ENCODE measurements around the gene LAMB1. TPM values are rescaled to one million over a fixed set of nuclear protein-coding genes. Genes with fewer than 3 reads are reported as not detected.

LAMB1 gene
- total RNA-seq, 1 experiment from 2014 or later = 431 TPM

- ChIA-PET CTCF (interaction anchor here (0.6 to 0.9 kb wide), 4 partner anchors 13 to 499 kb away, joined by 3 to 6 read pairs (median 5); no protein-coding TSS in a partner anchor), POLR2A (interaction anchor here (1.0 to 1.4 kb wide), 3 partner anchors 12 to 50 kb away, joined by 6 to 13 read pairs (median 6); no protein-coding TSS in a partner anchor)
- peaks cover 54% of the 10 kb centered on the region for H3K4me1 Mint-ChIP-seq (ENCODE audit: low read depth, unreplicated experiment)
- H3K9me3 ChIP-seq = no peaks in the 10 kb centered on the region
- TF ChIP-seq CTCF (IDR thresholded peaks at IDR 0.05; ENCODE audit: insufficient read depth in 1 of 2, low read depth in 1 of 2, low read length in 1 of 2, severe bottlenecking in 1 of 2, unreplicated experiment in 1 of 2) = no peak
- intact Hi-C loops (cut with micrococcal nuclease; ENCODE audit: unreplicated experiment) = loop anchor here (2.0 to 5.0 kb wide), 3 partner anchors 49 to 194 kb away; partner anchors contain the start of gene LAMB1
- no peaks in the 10 kb centered on the region for H3K27me3 Mint-ChIP-seq (ENCODE audit: insufficient read depth, unreplicated experiment)
- H3K36me3 ChIP-seq (ENCODE audit: control insufficient read depth, insufficient read depth, low read length) = peaks cover 11% of the 10 kb centered on the region
- peaks cover 100% of the 10 kb centered on the region for H3K36me3 Mint-ChIP-seq (ENCODE audit: insufficient read depth, unreplicated experiment)
- H3K4me3 Mint-ChIP-seq (ENCODE audit: unreplicated experiment) = peak overlapping the region; percentile 61
- BruUV-seq (replicated peaks) = no TSS peak
- H3K4me1 ChIP-seq = peaks cover 76% of the 10 kb centered on the region
- DNase-seq = no peak
- no peak overlapping the region for H3K4me3 ChIP-seq (ENCODE audit: low read depth, low read length)
- H3K9me3 Mint-ChIP-seq (ENCODE audit: unreplicated experiment) = no peaks in the 10 kb centered on the region
- peak overlapping the region; percentile 85 for H3K27ac Mint-ChIP-seq (ENCODE audit: unreplicated experiment)
- H3K27me3 ChIP-seq (replicated peaks; ENCODE audit: control insufficient read depth, insufficient read depth, low read length) = no peaks in the 10 kb centered on the region
Observed at GRCh38 chr7:107953265-107953923, 49.6 kb downstream of the LAMB1 start.

GRCh38 chr7:107951896-107952295, 51.1 kb downstream of the LAMB1 start:
- no peak for TF ChIP-seq CTCF (IDR thresholded peaks at IDR 0.05; ENCODE audit: insufficient read depth in 1 of 2, low read depth in 1 of 2, low read length in 1 of 2, severe bottlenecking in 1 of 2, unreplicated experiment in 1 of 2)
- BruUV-seq (replicated peaks) = no TSS peak
- no peaks in the 10 kb centered on the region for H3K9me3 ChIP-seq
- no peaks in the 10 kb centered on the region for H3K27me3 ChIP-seq (replicated peaks; ENCODE audit: control insufficient read depth, insufficient read depth, low read length)
- peaks cover 100% of the 10 kb centered on the region for H3K36me3 Mint-ChIP-seq (ENCODE audit: insufficient read depth, unreplicated experiment)
- H3K27ac Mint-ChIP-seq (ENCODE audit: unreplicated experiment) = peak overlapping the region; percentile 85
- peaks cover 65% of the 10 kb centered on the region for H3K4me1 Mint-ChIP-seq (ENCODE audit: low read depth, unreplicated experiment)
- no peak for DNase-seq
- H3K4me3 ChIP-seq (ENCODE audit: low read depth, low read length) = no peak overlapping the region
- no peaks in the 10 kb centered on the region for H3K27me3 Mint-ChIP-seq (ENCODE audit: insufficient read depth, unreplicated experiment)
- H3K36me3 ChIP-seq (ENCODE audit: control insufficient read depth, insufficient read depth, low read length) = peaks cover 15% of the 10 kb centered on the region
- peaks cover 74% of the 10 kb centered on the region for H3K4me1 ChIP-seq
- peak overlapping the region; percentile 61 for H3K4me3 Mint-ChIP-seq (ENCODE audit: unreplicated experiment)
- POLR2A ChIA-PET = no interaction called here
- H3K9me3 Mint-ChIP-seq (ENCODE audit: unreplicated experiment) = no peaks in the 10 kb centered on the region
- intact Hi-C loops (cut with micrococcal nuclease; ENCODE audit: unreplicated experiment) = loop anchor here (2.0 to 5.0 kb wide), 3 partner anchors 50 to 195 kb away; partner anchors contain the start of gene LAMB1
- CTCF ChIA-PET = interaction anchor here (1.0 kb wide), 1 partner anchor 65 kb away, joined by 4 read pairs; no protein-coding TSS in a partner anchor

- BruUV-seq (replicated peaks) = no TSS peak
- Mint-ChIP-seq H3K27me3 (ENCODE audit: insufficient read depth, unreplicated experiment) (no peaks in the 10 kb centered on the region), H3K4me3 (ENCODE audit: unreplicated experiment) (peak overlapping the region; percentile 16), H3K27ac (ENCODE audit: unreplicated experiment) (peak overlapping the region; percentile 85), H3K9me3 (ENCODE audit: unreplicated experiment) (no peaks in the 10 kb centered on the region), H3K4me1 (ENCODE audit: low read depth, unreplicated experiment) (peaks cover 65% of the 10 kb centered on the region), H3K36me3 (ENCODE audit: insufficient read depth, unreplicated experiment) (peaks cover 100% of the 10 kb centered on the region)
- intact Hi-C loops (cut with micrococcal nuclease; ENCODE audit: unreplicated experiment) = loop anchor here (5.0 kb wide), 2 partner anchors 51 to 196 kb away; partner anchors contain the start of gene LAMB1
- ChIA-PET POLR2A (no interaction called here), CTCF (no interaction called here)
- no peak for DNase-seq
- Histone ChIP-seq H3K27me3 (replicated peaks; ENCODE audit: control insufficient read depth, insufficient read depth, low read length) (no peaks in the 10 kb centered on the region), H3K36me3 (ENCODE audit: control insufficient read depth, insufficient read depth, low read length) (peaks cover 15% of the 10 kb centered on the region), H3K9me3 (no peaks in the 10 kb centered on the region), H3K4me3 (ENCODE audit: low read depth, low read length) (no peak overlapping the region), H3K4me1 (peaks cover 74% of the 10 kb centered on the region)
- no peak for TF ChIP-seq CTCF (IDR thresholded peaks at IDR 0.05; ENCODE audit: insufficient read depth in 1 of 2, low read depth in 1 of 2, low read length in 1 of 2, severe bottlenecking in 1 of 2, unreplicated experiment in 1 of 2)
Observed at GRCh38 chr7:107951172-107951787, 51.7 kb downstream of the LAMB1 start.

All from Caco-2 (cell line).